GM12878 (cell line): ENCODE data around the gene GP2. TPM values are rescaled to one million over a fixed set of nuclear protein-coding genes. Genes with fewer than 3 reads are reported as not detected.

Experiments used
- ATAC-seq: fragments of 200-7000 bp; cut with Tn5 transposase; 3 replicates; pipeline ENCODE4 v1.9.1; 2020; ENCODE audit warnings: mild to moderate bottlenecking, moderate library complexity
- BruUV-seq: library from RNA; stranded (reverse); fragments of 400-500 nt; replicated peaks from 2 replicates; lab custom pipeline; 2021; lab: Mats Ljungman, UMichigan
- CTCF ChIA-PET: fragments of 300-600 bp; sonication (Branson Sonifier 250); formaldehyde crosslinking; extraction: SDS; loops from one replicate; lab custom pipeline; 2021; ENCODE audit warnings: inconsistent platforms; lab: Yijun Ruan, JAX
- POLR2A ChIA-PET: fragments of 350-600 bp; formaldehyde crosslinking; extraction: SDS; loops from one replicate; lab custom pipeline; 2021; ENCODE audit warnings: inconsistent platforms; lab: Charles Lee
- RAD21 ChIA-PET: fragments of 300-600 bp; sonication (Branson Sonifier 250); formaldehyde crosslinking; loops from one replicate; lab custom pipeline; 2023; ENCODE audit warnings: antibody characterized with exemption; ENCODE audit not compliant: unreplicated experiment; lab: Charles Lee
- SMC1A ChIA-PET: fragments of 300-600 bp; sonication (Branson Sonifier 250); formaldehyde crosslinking; loops from one replicate; lab custom pipeline; 2023; ENCODE audit not compliant: unreplicated experiment, uncharacterized antibody; lab: Charles Lee
- DNase-seq: peaks from one replicate; pipeline ENCODE4 v3.0.0-alpha.2; 2011; ENCODE audit warnings: low read depth, low spot score
- FAIRE-seq: peaks from 3 replicates; lab custom pipeline; 2011; peaks lifted over from hg19 to GRCh38; lab: Jason Lieb, UNC
- H2AFZ ChIP-seq: 2 replicates; pipeline ENCODE4 v1.6.0; 2011; ENCODE audit warnings: low read depth, low read length, control low read depth; ENCODE audit not compliant: control insufficient read depth
- H3K27ac ChIP-seq: 2 replicates; pipeline ENCODE4 v1.5.1; 2011; ENCODE audit warnings: control low read depth; ENCODE audit not compliant: control insufficient read depth, insufficient read depth
- H3K27me3 ChIP-seq, 2 experiments: replicated peaks in 1 of 2; 2 replicates each; pipeline versions ENCODE4 v1.6.0 to v1.6.1; 2011; ENCODE audit warnings: low read length in 1 of 2; ENCODE audit not compliant: control insufficient read depth in 2 of 2, insufficient read depth in 2 of 2
- H3K36me3 ChIP-seq, 2 experiments: 2 replicates each; pipeline ENCODE4 v1.5.1; 2011; ENCODE audit warnings: low read length in 1 of 2; ENCODE audit not compliant: control insufficient read depth in 2 of 2, insufficient read depth in 2 of 2
- H3K4me1 ChIP-seq: 2 replicates; pipeline ENCODE4 v1.6.1; 2011; ENCODE audit warnings: mild to moderate bottlenecking, low read length, moderate library complexity, mixed read lengths; ENCODE audit not compliant: control insufficient read depth, insufficient read depth
- H3K4me2 ChIP-seq: 2 replicates; pipeline ENCODE4 v1.6.0; 2011; ENCODE audit warnings: control low read depth; ENCODE audit not compliant: control insufficient read depth, insufficient read depth
- H3K4me3 ChIP-seq: fragments of 200-600 bp; sonication (generic); 2 replicates; pipeline ENCODE4 v1.5.1; 2016
- H3K79me2 ChIP-seq: 2 replicates; pipeline ENCODE4 v1.6.0; 2011; ENCODE audit warnings: low read length; ENCODE audit not compliant: control insufficient read depth, insufficient read depth
- H3K9ac ChIP-seq: 2 replicates; pipeline ENCODE4 v1.8.0; 2011; ENCODE audit warnings: low read length, control low read depth, mixed read lengths; ENCODE audit not compliant: control insufficient read depth, insufficient read depth
- H3K9me3 ChIP-seq: replicated peaks from 3 replicates; pipeline ENCODE4 v1.5.1; 2011; ENCODE audit warnings: mild to moderate bottlenecking, low read length; ENCODE audit not compliant: control insufficient read depth, insufficient read depth
- H4K20me1 ChIP-seq: 2 replicates; pipeline ENCODE4 v1.6.0; 2011; ENCODE audit not compliant: control insufficient read depth, insufficient read depth
- WGBS: methylation state at CpG from one replicate; pipeline ENCODE4 v1.1.6; 2016; ENCODE audit warnings: low lambda C conversion rate; ENCODE audit not compliant: insufficient replicate concordance, insufficient coverage; ENCODE audit errors: missing lambda C conversion rate; 5-methylcytosine and 5-hydroxymethylcytosine counted together
- in situ Hi-C: fragments of 300-500 bp; cut with MboI; formaldehyde crosslinking; loops from 9 replicates; pipeline ENCODE4 v1.14.3; 2018; ENCODE audit warnings: mixed read lengths
- intact Hi-C: fragments of 100-400 bp; cut with micrococcal nuclease; formaldehyde crosslinking; loops from one replicate; pipeline ENCODE4 v1.14.2; 2022; ENCODE audit not compliant: unreplicated experiment
- polyA plus RNA-seq, 11 experiments: library from polyadenylated mRNA; depleted of rRNA in 4 of 11; unstranded in 6 of 11; stranded (reverse) in 5 of 11; fragments of >200 nt; fragmentation: Nextera tagmentation in 4 of 11; fragmentation: Illumina TruSeq in 1 of 11; extraction: Ambion mirVana in 4 of 11; extraction: Trizol in 1 of 11; gene quantifications; 1 replicate in 1 of 11; 2 replicates in 10 of 11; pipeline versions ENCODE4 v1.2.1 to v1.2.3, GENCODE V29; 2011 to 2016; ENCODE audit warnings: inconsistent platforms in 2 of 11, missing spikeins in 2 of 11, low read depth in 1 of 11
- total RNA-seq, 4 experiments: library from RNA; depleted of rRNA in 3 of 4; stranded (reverse); fragments of >200 nt in 3 of 4; fragmentation: Illumina TruSeq in 1 of 4; extraction: Trizol in 1 of 4; gene quantifications; 2 replicates each; pipeline versions ENCODE4 v1.2.1 to v1.2.3, GENCODE V29; 2013 to 2021
- TF ChIP-seq, protein P1 (sequence below): IDR thresholded peaks from 2 replicates; pipeline ENCODE4 v1.6.1; 2012; ENCODE audit warnings: mild to moderate bottlenecking, low read depth, low read length
- TF ChIP-seq, protein P2 (sequence below): IDR thresholded peaks from 2 replicates; pipeline ENCODE4 v1.6.1; 2012; ENCODE audit warnings: low read depth, low read length, improper control_type of control experiment

The GP2 gene
- total and polyA plus RNA-seq, 10 of the 15 experiments (the other 5 are each of a cell fraction or from before 2014, with no cell fraction given) = 6.9 TPM; not detected in 9

DNA sequence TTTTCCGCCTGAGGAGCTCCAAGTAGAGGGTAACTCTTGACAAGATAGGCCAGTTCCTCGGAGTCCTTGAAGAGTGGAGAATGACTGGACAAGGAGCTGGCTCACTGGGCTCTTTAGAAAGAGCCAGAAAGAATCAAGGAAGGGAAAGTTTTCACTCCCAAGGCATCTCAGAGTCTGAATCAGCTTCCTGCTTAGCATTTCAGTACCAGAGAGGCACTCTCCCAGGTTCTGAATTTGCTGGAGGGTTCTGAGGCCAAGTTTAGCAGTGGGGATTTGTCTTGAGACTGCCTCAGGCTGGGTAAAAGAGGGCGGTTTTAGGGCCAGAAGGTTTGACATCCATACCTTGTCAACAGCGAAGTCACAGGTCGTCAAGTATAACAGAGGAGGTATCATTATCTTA is 25.5 kb downstream of the GP2 start:
- 14% methylated on average over 5 of the region's 5 CpGs for WGBS
- Histone ChIP-seq H3K9me3 (no peaks in the 10 kb centered on the region), H3K4me1 (no peaks in the 10 kb centered on the region), H3K27ac (no peak overlapping the region), H3K4me2 (no peak overlapping the region), H3K36me3 (no peaks in the 10 kb centered on the region), H4K20me1 (no peaks in the 10 kb centered on the region), H3K79me2 (no peaks in the 10 kb centered on the region), H3K9ac (no peak overlapping the region), H3K4me3 (no peak overlapping the region), H3K27me3 (no peaks in the 10 kb centered on the region; a peak in 1 of 4 replicates), H2AFZ (no peak overlapping the region)
- no peak for DNase-seq
- in situ Hi-C loops (loop anchor here (5.0 kb wide), 1 partner anchor 395 kb away; no protein-coding TSS in a partner anchor), intact Hi-C loops (no loop called here)
- BruUV-seq = no TSS peak
- ChIA-PET CTCF (interaction anchor here (1.1 to 8.2 kb wide), 9 partner anchors 11 to 403 kb away, joined by 3 to 212 read pairs (median 10); no protein-coding TSS in a partner anchor), RAD21 (interaction anchor here (1.0 to 5.8 kb wide), 5 partner anchors 27 to 394 kb away, joined by 3 to 117 read pairs (median 15); no protein-coding TSS in a partner anchor), POLR2A (no interaction called here), SMC1A (interaction anchor here (0.6 to 7.2 kb wide), 5 partner anchors 83 to 394 kb away, joined by 3 to 103 read pairs (median 16); no protein-coding TSS in a partner anchor)
- TF ChIP-seq, protein P1, sequence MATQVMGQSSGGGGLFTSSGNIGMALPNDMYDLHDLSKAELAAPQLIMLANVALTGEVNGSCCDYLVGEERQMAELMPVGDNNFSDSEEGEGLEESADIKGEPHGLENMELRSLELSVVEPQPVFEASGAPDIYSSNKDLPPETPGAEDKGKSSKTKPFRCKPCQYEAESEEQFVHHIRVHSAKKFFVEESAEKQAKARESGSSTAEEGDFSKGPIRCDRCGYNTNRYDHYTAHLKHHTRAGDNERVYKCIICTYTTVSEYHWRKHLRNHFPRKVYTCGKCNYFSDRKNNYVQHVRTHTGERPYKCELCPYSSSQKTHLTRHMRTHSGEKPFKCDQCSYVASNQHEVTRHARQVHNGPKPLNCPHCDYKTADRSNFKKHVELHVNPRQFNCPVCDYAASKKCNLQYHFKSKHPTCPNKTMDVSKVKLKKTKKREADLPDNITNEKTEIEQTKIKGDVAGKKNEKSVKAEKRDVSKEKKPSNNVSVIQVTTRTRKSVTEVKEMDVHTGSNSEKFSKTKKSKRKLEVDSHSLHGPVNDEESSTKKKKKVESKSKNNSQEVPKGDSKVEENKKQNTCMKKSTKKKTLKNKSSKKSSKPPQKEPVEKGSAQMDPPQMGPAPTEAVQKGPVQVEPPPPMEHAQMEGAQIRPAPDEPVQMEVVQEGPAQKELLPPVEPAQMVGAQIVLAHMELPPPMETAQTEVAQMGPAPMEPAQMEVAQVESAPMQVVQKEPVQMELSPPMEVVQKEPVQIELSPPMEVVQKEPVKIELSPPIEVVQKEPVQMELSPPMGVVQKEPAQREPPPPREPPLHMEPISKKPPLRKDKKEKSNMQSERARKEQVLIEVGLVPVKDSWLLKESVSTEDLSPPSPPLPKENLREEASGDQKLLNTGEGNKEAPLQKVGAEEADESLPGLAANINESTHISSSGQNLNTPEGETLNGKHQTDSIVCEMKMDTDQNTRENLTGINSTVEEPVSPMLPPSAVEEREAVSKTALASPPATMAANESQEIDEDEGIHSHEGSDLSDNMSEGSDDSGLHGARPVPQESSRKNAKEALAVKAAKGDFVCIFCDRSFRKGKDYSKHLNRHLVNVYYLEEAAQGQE = peak; percentile 15; the same call in 1 of the 2 replicates
- TF ChIP-seq, protein P2, sequence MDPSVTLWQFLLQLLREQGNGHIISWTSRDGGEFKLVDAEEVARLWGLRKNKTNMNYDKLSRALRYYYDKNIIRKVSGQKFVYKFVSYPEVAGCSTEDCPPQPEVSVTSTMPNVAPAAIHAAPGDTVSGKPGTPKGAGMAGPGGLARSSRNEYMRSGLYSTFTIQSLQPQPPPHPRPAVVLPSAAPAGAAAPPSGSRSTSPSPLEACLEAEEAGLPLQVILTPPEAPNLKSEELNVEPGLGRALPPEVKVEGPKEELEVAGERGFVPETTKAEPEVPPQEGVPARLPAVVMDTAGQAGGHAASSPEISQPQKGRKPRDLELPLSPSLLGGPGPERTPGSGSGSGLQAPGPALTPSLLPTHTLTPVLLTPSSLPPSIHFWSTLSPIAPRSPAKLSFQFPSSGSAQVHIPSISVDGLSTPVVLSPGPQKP = no peak
- FAIRE-seq = no peak
- ATAC-seq = no peak
